CD1c-positive myeloid dendritic cell (primary cell): ENCODE results near the gene ZPR1.
"Not testable (repeated sequence)": the region's sequence is repeated elsewhere in the genome, so short reads cannot be mapped to it uniquely, and the experiment has no call there.

Experiments
- DNase-seq: peaks from one replicate; pipeline ENCODE4 v3.0.0-alpha.2; 2016; ENCODE audit errors: extremely low spot score

The ZPR1 gene

DNA sequence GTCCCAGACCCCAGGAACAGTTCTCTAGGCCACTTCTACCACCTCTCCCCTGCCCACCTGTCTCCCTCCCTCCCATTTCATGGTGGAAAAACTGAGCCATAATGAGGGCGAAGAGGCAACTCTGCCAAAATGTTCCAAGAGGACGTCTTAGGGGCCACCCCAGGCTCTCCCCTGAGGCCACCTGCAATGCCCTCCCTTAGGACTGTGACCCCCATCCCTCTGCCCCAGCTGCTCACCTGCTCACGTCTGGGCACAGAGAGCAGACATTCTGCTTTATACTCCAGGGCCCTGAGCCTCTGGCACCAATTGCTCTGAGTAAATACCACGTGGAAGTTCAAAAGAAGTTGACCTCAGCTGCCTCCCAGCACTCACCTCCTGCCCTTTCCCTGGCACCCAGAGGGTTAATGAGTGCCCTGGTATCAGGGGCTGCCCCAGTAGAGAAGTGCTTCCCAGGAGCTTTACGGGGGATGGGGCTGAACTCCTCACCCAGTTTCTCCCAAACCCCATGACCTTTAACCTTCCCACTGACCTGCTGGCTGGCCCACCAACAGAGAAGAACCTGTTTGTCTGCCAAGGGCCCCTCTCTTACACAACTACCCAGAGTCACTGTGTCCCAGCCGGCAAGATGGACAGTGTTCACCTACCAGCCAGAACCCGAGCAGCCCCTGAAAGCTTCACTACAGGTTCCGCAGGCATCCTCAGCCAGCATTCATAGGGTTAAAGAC lies 4.5 kb upstream of the ZPR1 start:
- DNase-seq, result no peak

DNA sequence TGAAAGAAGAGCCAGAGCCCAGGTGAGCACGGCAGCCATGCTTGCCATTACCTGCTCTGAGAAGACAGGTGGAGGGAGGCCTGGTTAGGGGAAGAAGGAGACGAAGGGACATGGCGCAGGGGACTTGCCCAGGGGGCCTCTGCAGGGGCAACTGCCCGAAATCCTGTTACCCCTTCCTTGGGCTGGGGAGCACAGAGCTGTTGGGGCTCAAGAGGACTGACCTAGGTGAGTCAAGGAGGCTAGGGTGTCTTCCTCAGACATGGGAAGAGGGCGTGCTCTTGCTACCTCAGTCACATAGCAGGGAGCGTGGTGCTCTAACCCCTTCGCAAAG lies 4.0 kb upstream of the ZPR1 start, which contains the start of gene APOA5:
TSS of gene APOA5 (minus strand) at position 67 of the 331 bp plus-strand sequence. CDS start at position 48, 19 bp downstream.
- DNase-seq, result no peak

DNA sequence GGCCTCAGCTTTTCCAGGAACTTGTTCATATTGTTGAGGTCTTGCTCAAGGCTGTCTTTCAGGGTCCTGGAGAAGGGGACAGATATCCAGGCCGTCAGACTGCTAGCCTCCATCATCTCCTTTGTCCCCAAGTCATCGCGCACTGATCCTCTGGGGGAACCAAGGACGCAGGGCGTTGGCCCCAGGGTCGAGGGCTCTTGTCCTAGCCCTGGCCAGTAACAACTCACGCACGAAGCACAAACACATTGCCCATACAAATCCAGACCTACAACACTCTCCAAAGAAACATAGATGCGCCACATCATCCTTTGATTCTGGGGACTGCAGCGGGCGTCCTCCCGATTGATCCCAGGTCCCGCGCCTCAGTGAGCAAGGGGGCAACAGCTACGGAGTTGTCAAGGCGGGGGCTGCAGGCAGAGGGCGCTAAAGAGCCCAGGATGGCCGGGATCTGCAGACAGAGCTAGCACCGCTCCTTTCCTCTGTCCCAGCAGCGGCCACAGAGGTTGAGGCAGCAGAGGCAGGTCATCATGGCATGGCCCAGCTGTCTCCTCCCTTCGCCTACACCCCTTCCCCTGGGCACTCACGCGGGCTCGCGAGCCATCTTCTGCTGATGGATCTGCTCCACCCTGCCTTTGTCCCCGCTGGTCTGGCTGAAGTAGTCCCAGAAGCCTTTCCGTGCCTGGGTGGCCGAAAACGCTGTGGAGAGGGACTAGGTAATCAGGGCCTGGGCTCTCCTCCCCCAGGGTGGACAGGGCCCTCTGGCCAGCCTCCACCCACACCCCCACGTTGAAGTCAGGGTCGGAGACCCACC lies 3.4 kb upstream of the ZPR1 start:
- peak; percentile 80 for DNase-seq

DNA sequence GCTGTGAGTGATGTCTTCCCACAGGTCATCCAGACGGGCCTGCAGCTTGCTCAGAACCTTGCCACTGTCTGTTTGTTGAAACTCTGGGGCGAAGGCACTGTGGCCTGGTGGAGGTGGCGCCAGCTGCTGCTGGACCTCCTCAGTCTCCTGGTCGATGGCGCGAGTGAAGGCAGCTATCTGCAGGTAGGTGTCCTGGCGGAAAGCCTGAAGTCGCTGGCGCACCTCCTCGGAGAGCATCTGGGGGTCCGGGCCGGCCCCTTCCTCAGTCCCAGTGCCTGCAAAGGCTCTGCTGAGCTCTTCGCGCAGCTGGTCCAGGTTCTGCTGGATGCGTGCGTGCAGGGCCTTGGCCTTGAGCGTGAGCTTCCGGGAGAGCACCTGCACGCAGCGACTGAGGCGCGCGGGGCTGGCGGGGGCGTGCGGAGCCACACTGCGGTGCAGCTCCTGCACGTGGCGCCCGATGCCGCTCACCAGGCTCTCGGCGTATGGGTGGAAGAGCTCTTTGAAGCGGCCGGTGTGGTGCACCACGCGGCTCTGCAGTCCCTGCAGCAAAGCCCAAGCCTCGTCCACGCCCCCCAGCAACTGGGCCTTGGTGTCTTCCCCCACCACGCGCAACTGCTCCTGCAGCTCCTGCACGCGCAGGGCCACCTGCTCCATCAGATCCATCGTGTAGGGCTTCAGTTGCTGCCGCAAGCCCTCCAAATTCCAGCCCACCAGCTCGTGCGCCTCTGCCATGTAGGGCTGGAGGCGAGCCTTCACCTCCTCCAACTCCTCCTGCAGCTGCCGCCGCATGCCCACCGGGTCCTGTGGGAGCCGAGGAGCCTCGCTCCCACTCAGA lies 2.6 kb upstream of the ZPR1 start:
- no peak for DNase-seq

DNA sequence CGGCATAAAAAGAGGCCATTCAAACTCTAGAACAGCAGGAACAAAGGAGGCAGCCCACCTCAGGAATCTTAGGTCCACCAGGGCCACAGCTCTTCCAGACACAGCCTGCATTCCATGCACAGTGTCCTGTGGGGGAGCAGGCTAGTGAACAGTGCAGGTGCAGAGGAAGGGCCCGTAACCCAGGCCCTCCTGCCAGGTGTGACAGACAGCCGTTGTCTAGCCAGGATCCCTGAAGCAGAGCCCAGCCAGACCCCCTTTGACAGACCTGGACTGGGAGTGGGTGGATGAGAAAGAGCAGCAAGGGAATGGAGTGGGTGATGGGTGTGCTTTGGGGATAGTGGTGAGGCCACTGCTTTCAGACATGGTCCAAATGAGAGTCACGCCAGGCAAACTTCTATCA lies 1.2 kb upstream of the ZPR1 start:
- DNase-seq, result no peak

DNA sequence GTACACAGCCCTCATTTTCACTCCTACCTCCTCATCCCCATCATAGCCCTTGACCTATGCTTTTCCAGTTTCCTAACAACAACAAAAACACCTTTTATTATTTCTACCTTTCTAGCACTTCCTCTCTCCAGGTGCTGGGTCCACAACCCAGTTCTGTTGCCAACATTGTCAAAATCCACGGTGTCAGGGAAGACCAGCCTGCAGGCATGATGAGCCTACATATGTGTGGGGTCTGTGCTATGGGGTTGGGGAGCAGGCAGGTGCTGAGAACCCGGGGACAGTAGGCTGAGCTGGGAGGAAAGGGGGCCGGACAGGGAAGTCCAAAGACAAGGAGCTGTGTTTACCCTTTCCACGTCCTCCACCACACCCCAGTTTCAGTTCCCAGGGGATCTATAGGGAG lies 711 bp upstream of the ZPR1 start:
- DNase-seq, result no peak

DNA sequence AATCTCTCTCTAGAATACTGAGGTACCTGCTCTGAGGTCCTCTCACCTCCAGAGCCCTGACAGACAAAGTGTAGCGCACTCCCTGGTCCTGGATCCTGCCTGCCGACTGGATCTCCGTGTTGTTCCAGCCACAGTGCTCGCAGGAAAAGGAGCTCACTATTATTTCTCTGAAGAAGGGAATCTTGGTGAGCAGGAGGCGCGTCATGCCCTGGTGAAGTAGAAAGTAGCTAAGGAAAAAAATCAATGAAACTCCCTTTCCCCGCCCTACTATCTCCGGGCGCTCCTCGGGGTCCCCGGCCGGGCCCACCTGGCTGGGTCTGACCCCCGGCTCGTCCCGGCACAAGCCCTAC lies 412 bp downstream of the ZPR1 start:
- no peak for DNase-seq

DNA sequence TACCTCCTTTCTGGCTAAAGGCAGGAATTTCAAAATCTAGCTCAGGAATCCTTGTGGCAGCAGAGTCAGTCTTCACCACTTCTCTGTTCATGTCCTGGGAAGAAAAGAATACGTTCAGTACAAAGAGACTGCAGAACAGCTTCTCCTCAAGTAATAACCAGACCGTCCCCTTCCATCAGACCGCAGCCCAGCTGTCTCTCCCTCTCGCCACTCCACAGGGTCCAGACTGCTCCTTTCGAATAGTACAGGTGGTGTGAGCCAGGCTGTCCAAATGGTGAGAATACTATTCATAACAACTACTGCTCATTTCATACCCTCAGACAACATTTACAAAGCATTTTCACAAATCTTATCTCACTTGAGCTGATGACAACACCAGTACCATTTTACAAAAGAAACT lies 857 bp downstream of the ZPR1 start:
- DNase-seq, result no peak

DNA sequence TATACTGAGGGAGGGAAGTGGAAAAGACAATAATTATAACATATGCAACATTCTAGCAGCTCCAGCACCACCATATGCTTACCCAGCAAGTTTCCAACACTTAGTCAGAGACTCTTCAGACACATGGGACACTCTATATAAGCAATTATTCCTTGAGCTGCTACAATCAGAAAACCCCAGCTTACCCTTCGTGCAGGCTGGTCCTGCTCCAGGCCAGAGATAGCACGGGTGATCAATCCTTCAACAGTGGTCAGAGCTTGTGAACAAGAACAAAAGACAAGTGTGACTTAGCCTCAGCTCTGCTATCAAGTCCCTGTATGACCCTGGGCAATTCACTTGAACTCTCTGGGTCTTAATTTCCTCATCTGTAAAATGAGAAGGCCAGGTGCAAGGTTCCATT lies 1.5 kb downstream of the ZPR1 start:
- DNase-seq, result no peak

DNA sequence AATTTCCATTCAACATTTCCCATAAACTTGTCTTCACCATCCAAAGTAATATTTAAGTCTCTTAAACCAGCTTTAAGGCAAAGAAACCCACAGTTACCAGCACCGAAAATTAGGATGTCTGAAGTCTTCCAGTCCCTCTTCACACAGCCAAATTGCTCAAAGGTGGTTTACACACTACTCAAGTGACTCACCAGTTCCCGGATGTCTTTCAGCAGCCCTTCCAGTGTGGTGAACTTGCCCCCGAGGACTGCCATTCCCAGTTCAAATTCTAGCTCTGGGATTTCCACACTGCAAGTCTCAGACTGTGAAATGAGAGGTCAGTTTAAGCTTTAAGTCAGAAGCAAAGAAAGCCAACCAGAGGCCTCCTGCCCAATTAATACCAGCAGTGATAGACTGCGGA lies 5.1 kb downstream of the ZPR1 start:
- DNase-seq, result no peak

DNA sequence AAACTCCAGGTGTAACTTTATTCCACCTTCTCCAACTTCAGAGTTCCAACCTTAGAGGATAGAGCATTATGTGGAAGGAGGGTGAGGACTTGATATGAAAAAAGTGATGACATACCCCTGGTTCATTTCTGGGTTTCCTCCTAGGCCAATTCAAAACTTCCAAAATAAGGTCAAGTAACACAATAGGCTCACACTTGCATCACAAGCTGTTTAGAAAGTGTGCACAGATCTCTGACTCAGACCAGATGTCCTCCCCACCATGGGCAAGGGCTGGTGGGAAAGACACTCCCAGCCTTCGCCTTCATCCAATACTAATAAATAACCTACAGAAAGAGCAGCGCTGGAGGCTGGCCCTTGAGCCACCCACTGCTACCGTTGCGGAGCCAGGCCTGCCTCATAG lies 9.3 kb downstream of the ZPR1 start:
- no peak for DNase-seq

DNA sequence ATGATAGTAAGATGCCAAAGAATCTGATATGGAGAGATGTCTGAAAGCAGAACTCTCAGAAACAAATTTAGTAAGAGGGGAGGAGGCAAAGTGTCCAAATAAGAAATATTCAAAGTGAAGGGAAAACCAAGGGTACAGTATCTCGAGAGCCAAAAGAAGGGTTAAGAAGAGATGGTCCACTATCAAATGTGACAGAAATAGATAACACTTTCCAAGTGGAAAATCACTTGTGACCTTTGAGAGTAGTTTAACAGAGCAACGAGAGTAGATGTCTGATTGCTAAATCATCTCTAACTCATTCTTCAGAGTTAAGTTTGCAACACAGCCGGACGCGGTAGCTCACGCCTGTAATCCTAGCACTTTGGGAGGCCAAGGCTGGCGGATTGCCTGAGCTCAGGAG lies 10.8 kb downstream of the ZPR1 start:
- DNase-seq, result no peak

DNA sequence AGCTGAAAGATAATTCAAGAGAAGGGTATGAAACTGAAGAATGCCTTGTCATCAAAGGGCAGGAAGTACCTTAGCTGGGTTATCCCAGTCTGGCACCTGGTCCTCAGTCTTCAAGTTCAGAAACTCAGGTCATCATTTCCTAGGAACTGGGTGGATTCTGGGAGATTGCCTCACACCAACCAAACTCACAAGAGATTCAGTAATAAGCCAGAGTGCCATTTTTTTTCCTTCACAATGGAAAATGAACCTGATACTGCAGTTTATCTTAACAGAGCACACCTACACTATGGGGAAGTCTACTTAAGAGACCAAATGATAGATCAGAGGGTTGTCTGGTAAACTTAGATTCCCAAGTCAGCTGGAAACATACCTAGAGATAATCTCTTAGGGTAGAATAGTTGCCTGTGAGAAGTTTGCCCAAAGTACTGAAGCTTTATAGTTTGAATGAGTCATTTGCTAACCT lies 11.3 kb downstream of the ZPR1 start:
- no peak for DNase-seq

DNA sequence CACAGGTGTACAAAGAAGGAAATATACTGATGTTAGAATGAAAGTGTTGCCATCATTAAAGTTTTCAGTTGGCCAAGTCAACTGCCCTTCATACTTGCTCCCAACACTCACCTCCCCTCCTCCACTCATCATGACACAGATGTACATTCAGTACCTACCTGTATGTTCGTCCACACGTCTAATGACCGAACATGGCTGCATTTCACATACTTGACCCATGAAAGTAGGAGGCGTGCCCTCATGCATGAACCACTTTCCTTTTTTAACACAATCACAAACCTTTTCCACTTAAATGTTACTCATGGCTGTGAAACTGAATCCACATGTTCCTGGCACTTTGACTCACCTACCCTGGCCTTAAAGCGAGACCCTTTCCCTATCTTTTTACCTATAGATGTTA lies 11.8 kb downstream of the ZPR1 start:
- no peak for DNase-seq

DNA sequence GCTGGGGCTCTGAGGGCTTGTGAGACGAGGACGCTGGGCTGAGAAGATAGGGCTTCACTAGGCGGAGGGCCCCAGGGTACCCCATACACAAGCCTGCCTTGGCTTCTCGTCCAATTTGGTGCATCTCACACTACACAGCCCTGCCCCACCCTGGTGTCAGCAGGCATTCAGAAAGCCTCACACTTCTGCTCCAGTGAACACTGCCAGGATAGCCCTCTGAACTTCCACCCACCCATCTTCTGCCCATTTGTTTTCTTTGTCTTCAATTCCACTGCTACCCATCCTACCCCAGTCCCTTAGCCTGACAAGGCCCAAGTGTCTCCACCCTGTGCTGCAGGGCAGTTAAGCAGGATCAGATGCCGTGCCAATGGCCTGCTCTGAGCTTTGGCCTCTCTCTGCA lies 13.2 kb downstream of the ZPR1 start:
- DNase-seq, result no peak

DNA sequence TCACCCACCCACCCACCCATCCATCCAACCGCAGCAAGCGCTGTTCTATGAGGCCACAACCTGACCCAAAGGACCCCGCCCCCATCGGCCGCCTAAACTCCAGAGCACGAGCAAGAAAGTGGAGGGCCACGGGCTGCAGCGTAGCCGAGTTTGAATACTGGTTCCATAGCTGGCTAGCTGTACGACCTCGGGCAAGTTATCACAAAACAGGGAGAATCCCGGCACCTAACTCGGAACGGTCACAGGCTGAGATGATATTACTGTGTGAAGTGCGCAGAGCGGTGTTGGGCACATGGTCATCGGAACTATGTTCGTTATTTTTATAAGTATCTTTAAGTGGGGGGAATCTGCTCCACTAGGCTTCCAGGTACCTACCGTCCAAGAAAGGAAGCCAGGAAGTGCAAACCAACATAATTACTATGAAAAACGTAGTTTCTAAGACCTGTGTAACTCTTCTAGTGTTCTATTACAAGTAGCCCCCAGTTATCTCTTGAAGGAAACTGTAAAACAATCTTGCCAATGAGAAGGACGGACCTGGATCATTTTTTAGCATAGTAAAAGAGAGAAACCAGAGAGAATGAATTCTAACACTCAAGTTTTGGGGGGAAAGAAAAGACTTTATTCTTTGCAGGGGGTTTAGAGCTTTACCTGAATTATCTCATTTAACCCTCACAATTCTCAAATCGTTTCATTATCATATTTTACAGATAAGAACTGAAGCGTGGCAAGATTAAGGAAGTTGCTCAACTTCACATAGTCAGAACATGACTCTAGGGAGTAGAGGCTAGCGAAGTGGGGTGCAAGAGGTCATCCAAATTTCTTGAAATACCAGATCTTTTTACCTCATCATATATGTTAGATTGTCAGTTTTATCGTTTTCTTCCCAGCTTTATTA lies 14.4 kb downstream of the ZPR1 start:
- DNase-seq, result peak; percentile 82

DNA sequence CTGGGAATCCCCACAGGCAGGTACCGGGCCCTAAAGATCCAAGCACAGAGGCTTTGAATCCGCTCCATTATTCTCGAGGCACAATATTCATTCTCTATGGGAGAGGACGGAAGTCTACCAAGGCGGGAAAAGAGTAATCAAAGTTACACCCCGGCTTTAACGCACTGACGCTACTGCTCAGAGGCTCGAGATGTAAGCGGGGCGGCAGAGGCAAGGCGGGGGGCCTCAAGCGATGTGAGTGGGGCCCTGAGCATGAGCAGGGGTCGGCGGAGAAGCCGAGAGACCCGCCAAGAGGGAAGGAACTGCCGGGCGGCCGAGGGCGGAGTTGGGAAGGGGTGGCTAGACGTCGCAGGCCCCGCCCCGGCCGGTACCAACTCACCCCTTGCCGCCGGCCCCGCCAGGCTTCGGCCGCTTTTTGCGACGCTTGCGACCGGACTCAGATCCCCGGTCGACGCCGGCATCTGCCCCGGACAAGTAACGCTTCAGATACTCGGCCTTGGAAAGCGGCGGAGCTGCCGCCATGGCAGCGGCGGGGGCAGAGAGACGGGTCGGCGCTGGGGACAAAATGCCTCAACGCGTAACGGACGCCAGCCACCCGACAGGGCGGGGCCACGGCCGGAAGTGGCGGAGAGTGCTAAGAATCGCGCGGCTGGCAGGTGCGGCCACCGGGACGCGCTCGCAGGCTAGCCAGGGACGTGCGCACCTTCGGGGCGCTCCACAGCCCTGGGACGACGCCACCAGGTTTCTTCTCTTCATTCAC lies 15.2 kb downstream of the ZPR1 start, which contains the start of gene BUD13:
TSS of gene BUD13 (minus strand) at position 545 of the 760 bp plus-strand sequence. CDS start at position 522, 23 bp downstream.
- DNase-seq, result peak; percentile 93

DNA sequence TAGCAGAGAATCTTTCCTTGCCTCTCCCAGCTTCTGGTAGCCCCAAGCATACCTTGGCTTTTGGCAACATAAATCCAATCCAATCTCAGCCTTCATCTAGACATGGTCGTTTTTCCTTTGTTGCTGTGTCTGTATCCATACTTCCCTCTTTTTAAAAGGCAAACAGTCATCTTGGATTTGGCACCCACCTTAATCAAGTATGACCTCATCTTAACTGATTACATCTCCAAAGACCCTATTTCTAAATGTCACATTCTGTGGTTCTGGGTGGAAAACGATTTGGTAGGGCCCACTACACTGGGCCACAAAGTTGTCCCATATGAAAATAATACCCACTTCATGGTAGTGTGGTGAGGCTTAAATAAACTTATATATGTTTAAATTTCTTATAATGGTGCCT lies 15.9 kb downstream of the ZPR1 start:
- no peak for DNase-seq

DNA sequence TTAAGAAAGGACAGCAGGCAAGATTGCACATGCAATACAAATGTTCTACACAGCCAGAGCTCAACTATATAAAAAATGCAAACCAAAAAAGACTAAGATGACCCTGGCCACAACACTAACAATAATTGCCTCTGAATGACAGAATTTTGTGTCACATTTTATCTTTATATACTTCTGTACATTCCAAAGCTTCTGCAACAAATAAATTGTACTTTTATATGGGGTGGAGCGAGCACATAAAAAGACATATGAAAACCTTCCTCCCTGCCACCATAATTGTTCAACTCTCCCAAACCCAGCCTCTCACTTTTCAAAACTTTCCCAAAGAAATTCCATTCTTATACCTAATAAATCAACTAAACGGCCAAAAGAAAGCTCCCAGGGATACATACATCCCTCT lies 25.7 kb downstream of the ZPR1 start:
- no peak for DNase-seq

DNA sequence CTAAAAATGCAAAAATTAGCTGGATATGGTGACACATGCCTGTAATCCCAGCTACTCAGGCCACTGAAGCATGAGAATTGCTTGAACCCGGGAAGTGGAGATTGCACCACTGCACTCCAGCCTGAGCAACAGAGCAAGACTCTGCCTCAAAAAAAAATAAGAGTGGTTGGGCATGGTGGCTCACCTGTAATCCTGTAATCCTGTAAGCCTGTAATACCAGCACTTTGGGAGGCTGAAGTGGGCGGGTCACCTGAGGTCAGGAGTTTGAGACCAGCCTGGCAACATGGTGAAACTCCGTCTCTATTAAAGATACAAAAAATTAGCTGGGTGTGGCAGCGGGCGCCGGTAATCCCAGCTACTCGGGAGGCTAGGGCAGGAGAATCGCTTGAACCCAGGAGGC lies 31.8 kb downstream of the ZPR1 start:
- DNase-seq, result not testable (repeated sequence)
